DOHH2 (cell line): ENCODE results near the gene TMPRSS13.

Experiments used
- EZH2phosphoT487 ChIP-seq: fragments of 200-600 bp; sonication (generic); IDR thresholded peaks from 2 replicates; pipeline ENCODE4 v1.6.1; 2017; ENCODE audit warnings: borderline replicate concordance, mild to moderate bottlenecking, antibody characterized with exemption, low read length, moderate library complexity, mixed read lengths
- TF ChIP-seq, protein P1 (sequence below): fragments of 200-600 bp; sonication (generic); IDR thresholded peaks from one replicate; pipeline ENCODE4 v1.5.1; 2014; ENCODE audit warnings: antibody characterized with exemption, mild to moderate bottlenecking, low read depth, low read length; ENCODE audit not compliant: poor library complexity, severe bottlenecking

DNA sequence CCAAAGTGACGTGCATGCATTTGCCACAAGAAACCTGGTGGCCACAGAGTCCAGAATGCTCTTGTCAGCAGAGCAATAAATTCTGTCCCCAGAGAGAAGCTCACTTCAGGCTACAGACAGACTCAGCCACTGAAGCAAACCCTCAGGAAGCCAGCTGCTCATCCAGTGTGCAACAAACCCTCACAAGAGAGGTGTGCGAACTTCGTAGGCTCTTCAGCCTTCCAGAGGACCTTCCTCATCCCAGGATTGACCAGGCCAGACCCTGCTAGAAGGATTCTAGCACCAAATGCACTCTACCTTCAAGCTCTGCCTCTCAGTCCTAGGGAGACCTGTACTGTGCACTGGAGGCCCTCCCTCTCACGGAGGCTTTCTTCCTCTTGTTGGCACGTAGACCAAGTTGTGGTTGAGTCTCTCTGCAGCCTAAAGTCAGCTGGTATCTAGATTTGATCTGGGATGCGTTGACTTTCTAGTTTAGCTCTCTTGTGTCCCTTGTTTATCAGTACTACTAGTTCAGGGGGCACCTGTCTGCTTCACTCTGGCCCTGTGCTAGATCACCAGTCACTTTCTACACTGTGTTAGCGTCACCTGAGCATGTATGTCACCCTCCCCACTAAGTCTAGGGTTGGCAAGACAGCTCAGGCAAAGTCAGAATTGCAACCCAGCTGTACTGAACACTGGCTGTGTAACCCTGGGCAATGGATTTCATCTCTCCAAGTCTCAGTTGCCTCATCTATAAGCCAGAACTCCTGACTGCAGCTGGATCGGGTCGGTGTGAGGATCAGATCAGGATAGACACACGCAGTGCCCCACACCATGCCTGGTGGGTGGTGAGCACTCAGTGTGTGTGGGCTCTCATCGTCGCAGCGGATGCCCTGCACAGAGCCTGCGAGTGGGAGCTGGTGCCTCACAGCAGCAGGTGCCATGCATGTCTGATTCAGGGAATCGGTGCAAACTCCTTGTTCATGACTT, 22.1 kb upstream of the TMPRSS13 start:
- TF ChIP-seq, protein P1, sequence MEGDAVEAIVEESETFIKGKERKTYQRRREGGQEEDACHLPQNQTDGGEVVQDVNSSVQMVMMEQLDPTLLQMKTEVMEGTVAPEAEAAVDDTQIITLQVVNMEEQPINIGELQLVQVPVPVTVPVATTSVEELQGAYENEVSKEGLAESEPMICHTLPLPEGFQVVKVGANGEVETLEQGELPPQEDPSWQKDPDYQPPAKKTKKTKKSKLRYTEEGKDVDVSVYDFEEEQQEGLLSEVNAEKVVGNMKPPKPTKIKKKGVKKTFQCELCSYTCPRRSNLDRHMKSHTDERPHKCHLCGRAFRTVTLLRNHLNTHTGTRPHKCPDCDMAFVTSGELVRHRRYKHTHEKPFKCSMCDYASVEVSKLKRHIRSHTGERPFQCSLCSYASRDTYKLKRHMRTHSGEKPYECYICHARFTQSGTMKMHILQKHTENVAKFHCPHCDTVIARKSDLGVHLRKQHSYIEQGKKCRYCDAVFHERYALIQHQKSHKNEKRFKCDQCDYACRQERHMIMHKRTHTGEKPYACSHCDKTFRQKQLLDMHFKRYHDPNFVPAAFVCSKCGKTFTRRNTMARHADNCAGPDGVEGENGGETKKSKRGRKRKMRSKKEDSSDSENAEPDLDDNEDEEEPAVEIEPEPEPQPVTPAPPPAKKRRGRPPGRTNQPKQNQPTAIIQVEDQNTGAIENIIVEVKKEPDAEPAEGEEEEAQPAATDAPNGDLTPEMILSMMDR = no peak
- TF ChIP-seq EZH2phosphoT487 = no peak
